Breast epithelium (tissue), 3 donors: ENCODE results near the gene FIBCD1.

Experiments used
- CTCF ChIP-seq, 3 donors: fragments of 450-650 bp; IDR thresholded peaks; one replicate each; pipeline ENCODE4 v1.5.1; 2016 to 2017; ENCODE audit warnings: antibody characterized with exemption in 3 of 3, mild to moderate bottlenecking in 3 of 3, moderate library complexity in 3 of 3
- POLR2A ChIP-seq: fragments of 450-650 bp; IDR thresholded peaks from one replicate; pipeline ENCODE4 v1.6.1; 2016; ENCODE audit warnings: antibody characterized with exemption, mild to moderate bottlenecking, moderate library complexity

- TF ChIP-seq CTCF (IDR thresholded peaks at IDR 0.05) (no peak), POLR2A (no peak)
Measured at GRCh38 chr9:130972957-130973685, 34.1 kb upstream of the FIBCD1 start.
